Neutrophil (primary cell): ENCODE measurements around the gene PRRG4.
"Not testable (repeated sequence)": the region's sequence is repeated elsewhere in the genome, so short reads cannot be mapped to it uniquely, and the experiment has no call there.

Experiments used
- H3K27ac ChIP-seq: fragments of 200-600 bp; sonication (generic); 2 replicates; pipeline ENCODE4 v1.5.1; 2016; ENCODE audit warnings: mild to moderate bottlenecking, moderate library complexity
- H3K27me3 ChIP-seq: fragments of 200-600 bp; sonication (generic); 2 replicates; pipeline ENCODE4 v1.6.0; 2016; ENCODE audit warnings: mild to moderate bottlenecking
- H3K36me3 ChIP-seq: fragments of 200-600 bp; sonication (generic); 2 replicates; pipeline ENCODE4 v1.5.1; 2017
- H3K4me1 ChIP-seq, 2 experiments: fragments of 200-600 bp in 1 of 2; sonication (generic) in 1 of 2; 1 replicate in 1 of 2; 2 replicates in 1 of 2; pipeline versions ENCODE4 v1.5.1 to v1.6.1; 2013 to 2016; ENCODE audit warnings: low read depth in 1 of 2, low read length in 1 of 2, mild to moderate bottlenecking in 1 of 2, moderate library complexity in 1 of 2; ENCODE audit not compliant: control insufficient read depth in 1 of 2, insufficient read depth in 1 of 2
- H3K4me3 ChIP-seq, 2 experiments: fragments of 200-600 bp in 1 of 2; sonication (generic) in 1 of 2; 1 replicate in 1 of 2; 2 replicates in 1 of 2; pipeline ENCODE4 v1.5.1; 2013 to 2016; ENCODE audit warnings: low read depth in 1 of 2, low read length in 1 of 2, mild to moderate bottlenecking in 1 of 2, moderate library complexity in 1 of 2
- H3K9me3 ChIP-seq: fragments of 200-600 bp; sonication (generic); 2 replicates; pipeline ENCODE4 v1.5.1; 2016
- TF ChIP-seq, protein P1 (sequence below): fragments of 200-600 bp; sonication (generic); IDR thresholded peaks from 2 replicates; pipeline ENCODE4 v1.5.1; 2016; ENCODE audit warnings: antibody characterized with exemption

PRRG4 gene

DNA sequence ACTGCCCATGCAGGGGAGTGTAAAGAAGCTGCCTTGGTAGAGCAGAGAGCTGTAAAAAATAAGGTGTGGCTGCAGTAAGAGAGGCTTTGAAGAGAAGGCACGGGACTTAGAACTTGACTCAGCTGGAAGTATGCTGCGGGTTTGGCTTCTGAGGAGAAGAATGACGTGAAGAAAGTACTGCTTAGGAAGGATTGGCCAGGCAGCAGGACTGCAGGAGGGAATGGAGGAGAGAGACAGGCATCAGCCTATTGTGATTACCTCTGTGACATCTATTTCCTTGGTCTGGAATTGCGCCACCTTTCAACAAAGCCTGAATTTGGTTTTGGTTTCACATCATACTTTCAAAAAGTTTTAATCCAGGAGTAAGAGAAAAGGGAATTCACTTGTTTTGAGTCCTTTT is 22.5 kb downstream of the PRRG4 start:
- no peak overlapping the region for H3K4me3 ChIP-seq
- H3K27ac ChIP-seq = peak overlapping the region; percentile 20
- H3K9me3 ChIP-seq = no peaks in the 10 kb centered on the region
- H3K27me3 ChIP-seq = no peaks in the 10 kb centered on the region
- peaks cover 9 to 11% of the 10 kb centered on the region in 2 experiments for H3K4me1 ChIP-seq
- TF ChIP-seq, protein P1, sequence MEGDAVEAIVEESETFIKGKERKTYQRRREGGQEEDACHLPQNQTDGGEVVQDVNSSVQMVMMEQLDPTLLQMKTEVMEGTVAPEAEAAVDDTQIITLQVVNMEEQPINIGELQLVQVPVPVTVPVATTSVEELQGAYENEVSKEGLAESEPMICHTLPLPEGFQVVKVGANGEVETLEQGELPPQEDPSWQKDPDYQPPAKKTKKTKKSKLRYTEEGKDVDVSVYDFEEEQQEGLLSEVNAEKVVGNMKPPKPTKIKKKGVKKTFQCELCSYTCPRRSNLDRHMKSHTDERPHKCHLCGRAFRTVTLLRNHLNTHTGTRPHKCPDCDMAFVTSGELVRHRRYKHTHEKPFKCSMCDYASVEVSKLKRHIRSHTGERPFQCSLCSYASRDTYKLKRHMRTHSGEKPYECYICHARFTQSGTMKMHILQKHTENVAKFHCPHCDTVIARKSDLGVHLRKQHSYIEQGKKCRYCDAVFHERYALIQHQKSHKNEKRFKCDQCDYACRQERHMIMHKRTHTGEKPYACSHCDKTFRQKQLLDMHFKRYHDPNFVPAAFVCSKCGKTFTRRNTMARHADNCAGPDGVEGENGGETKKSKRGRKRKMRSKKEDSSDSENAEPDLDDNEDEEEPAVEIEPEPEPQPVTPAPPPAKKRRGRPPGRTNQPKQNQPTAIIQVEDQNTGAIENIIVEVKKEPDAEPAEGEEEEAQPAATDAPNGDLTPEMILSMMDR = no peak
- peaks cover 35% of the 10 kb centered on the region for H3K36me3 ChIP-seq

DNA sequence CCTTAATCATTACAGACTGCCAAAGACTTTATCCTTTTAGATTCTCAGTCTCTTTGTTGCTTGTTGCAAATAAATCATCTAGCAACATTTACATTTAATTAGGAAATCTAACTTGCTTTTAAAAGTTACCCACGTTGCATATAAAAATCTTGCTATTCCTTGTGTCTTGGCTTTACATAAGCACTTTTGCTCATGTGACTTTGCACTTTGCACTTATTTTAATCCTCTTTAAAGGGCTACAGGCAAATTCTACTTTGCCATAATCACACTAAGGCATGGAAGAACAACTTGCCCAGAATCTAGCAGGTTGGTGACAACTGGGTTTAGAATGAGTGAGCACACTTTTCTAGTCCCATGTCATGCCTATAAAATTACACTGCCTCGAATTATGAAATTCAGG is 25.9 kb downstream of the PRRG4 start:
- no peak overlapping the region for H3K4me3 ChIP-seq
- H3K36me3 ChIP-seq = peaks cover 29% of the 10 kb centered on the region
- no peaks in the 10 kb centered on the region for H3K9me3 ChIP-seq
- no peaks in the 10 kb centered on the region for H3K4me1 ChIP-seq
- no peaks in the 10 kb centered on the region for H3K27me3 ChIP-seq
- H3K27ac ChIP-seq = no peak overlapping the region
- TF ChIP-seq, protein P1 = no peak

DNA sequence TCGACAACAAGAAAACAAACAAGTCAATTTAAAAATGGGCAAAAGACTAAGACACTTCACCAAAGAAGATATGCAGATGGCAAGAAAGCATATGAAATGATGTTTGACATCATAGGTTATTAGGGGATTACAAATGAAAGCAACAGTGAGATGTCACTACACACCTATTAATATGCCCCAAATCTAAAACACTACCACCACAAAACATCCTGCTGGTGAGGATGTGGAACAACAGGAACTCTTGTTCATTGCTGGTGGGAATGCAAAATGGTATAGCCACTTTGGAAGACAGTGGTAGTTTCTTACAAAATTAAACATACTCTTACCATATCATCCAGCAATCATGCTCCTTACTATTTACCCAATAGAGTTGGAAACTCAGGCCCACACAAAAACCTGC is 29.0 kb downstream of the PRRG4 start:
- no peak overlapping the region for H3K27ac ChIP-seq
- H3K27me3 ChIP-seq = no peaks in the 10 kb centered on the region
- no peaks in the 10 kb centered on the region for H3K9me3 ChIP-seq
- H3K4me1 ChIP-seq = no peaks in the 10 kb centered on the region
- H3K36me3 ChIP-seq = peaks cover 22% of the 10 kb centered on the region
- TF ChIP-seq, protein P1 = no peak
- no peak overlapping the region for H3K4me3 ChIP-seq

DNA sequence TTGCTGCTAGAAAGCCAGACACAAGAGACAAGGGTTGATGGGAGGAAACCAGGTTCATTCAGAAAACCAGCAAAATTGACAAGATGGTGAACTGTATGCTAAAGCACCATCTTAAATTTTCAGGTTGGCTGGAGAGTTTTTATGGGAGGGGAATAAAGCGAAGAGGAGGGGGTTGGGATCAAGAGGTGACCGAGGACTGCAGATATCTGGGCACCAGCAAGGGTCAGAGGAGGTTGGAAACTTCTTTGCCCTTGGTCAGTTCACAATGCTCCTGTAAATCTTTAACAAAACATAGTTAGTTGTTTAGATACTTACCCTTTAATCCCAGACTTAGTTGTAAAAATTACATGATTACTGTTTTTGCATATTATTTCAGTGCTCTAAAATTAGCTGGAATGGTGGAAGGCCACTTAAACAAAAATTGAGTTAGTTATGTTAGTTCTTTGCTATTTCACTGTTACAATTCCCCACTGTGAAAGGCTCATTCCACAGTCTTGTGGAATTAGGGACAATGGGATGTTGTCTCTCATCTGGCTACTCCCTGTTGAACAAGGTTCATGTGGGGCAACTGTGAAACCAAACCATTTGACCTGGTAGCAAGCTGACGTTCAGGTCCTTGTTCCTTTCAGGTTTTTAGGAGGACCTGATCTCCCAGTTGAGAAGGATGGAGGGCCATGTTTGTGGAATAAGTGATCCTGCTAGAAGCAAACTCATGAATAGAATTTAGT is 32.3 kb downstream of the PRRG4 start:
- H3K27ac ChIP-seq = no peak overlapping the region
- H3K36me3 ChIP-seq = no peaks in the 10 kb centered on the region
- TF ChIP-seq, protein P1 = no peak
- no peaks in the 10 kb centered on the region for H3K4me1 ChIP-seq
- no peaks in the 10 kb centered on the region for H3K9me3 ChIP-seq
- no peaks in the 10 kb centered on the region for H3K27me3 ChIP-seq
- no peak overlapping the region for H3K4me3 ChIP-seq

DNA sequence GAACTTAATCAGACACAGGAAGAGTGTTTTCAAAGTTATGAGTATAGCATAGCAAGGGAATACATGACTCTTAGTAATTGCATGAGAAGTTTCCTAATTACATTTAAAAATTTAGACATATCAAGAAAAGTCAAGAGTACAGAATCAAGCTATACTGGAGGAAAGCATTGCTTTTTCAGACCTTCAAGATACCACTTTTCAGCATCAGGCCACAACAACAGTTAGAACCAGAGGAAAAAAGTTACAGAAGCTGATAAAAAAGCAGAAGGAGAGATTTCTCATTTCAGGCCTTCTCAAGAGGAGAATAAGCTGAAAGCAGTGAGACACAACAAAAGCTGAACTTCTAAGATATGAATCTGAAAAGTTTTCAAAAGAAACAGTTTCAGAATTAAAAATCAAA is 34.8 kb downstream of the PRRG4 start:
- Histone ChIP-seq H3K9me3 (no peaks in the 10 kb centered on the region), H3K27ac (no peak overlapping the region), H3K36me3 (no peaks in the 10 kb centered on the region), H3K4me3 (no peak overlapping the region), H3K27me3 (no peaks in the 10 kb centered on the region), H3K4me1 (no peaks in the 10 kb centered on the region)
- TF ChIP-seq, protein P1 = no peak

DNA sequence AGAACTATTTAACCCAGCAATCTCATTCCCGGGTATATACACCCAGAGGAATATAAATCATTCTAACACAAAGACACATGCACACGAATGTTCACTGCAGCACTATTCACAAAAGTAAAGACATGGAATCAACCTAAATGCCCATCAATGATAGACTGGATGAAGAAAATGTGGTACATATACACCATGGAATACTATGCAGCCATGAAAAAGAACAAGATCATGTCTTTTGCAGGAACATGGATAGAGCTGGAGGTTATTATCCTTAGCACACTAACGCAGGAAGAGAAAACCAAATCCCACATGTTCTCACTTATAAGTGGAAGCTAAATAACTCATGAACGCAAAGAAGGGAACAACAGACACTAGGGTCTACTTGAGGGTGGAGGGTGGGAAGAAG is 39.0 kb downstream of the PRRG4 start:
- H3K27ac ChIP-seq, H3K36me3 ChIP-seq, H3K4me3 ChIP-seq, H3K27me3 ChIP-seq, H3K9me3 ChIP-seq, H3K4me1 ChIP-seq: not testable (repeated sequence)
